Measurements from ENCODE around the gene CXXC5. TPM values are rescaled to one million over a fixed set of nuclear protein-coding genes. Genes with fewer than 3 reads are reported as not detected.

Gene CXXC5
- total and polyA plus RNA-seq, 9 of the 15 experiments (the other 6 are each of a cell fraction or from before 2014, with no cell fraction given): 1.9 to 123 (median 45.8) TPM

- TF ChIP-seq OTX1 (CRISPR knock-in tag; IDR thresholded peaks at IDR 0.05) (no peak), YY1 (IDR thresholded peaks at IDR 0.05; ENCODE audit: borderline replicate concordance in 1 of 3, control insufficient read depth in 1 of 3, extremely low read depth in 1 of 3, insufficient read depth in 3 of 3, insufficient read length in 1 of 3, insufficient replicate concordance in 2 of 3, low read depth in 1 of 3, low read length in 2 of 3) (peak in 1 of 3 experiments; percentile 16), ZNF318 (IDR thresholded peaks at IDR 0.05; ENCODE audit: borderline replicate concordance in 1 of 2, low read depth in 1 of 2) (no peak), ASH1L (IDR thresholded peaks at IDR 0.05; ENCODE audit: borderline replicate concordance, low read depth, partially characterized antibody) (no peak), MNT (conservative IDR thresholded peaks at IDR 0.05) (peak; percentile 60 to 74; a peak in 2 of 4 replicates), NR3C1 (CRISPR knock-in tag; IDR thresholded peaks at IDR 0.05) (peak; percentile 49; the same call in 1 of the 2 replicates), PCBP2 (IDR thresholded peaks at IDR 0.05; ENCODE audit: low read depth, low read length, poor library complexity, severe bottlenecking) (no peak), SPI1 (IDR thresholded peaks at IDR 0.05; ENCODE audit: borderline replicate concordance, low read depth, low read length) (no peak), CAMTA2 (CRISPR knock-in tag; conservative IDR thresholded peaks at IDR 0.05) (no peak), HDAC1 (IDR thresholded peaks at IDR 0.05) (peak in 1 of 2 experiments; percentile 63; a peak in 1 of 4 replicates), ELK1 (CRISPR knock-in tag; IDR thresholded peaks at IDR 0.05) (no peak), THRA (IDR thresholded peaks at IDR 0.05) (no peak), SETDB1 (IDR thresholded peaks at IDR 0.05; ENCODE audit: low read length) (no peak)
Observed at GRCh38 chr5:139710319-139711066, 62.3 kb downstream of the CXXC5 start (continued).

Measured in K562 (cell line).